H1 (cell line): ENCODE measurements around the gene TXNDC16.

Source experiments
- ASH2L ChIP-seq: fragments of 200-600, 300-600 bp; sonication (generic); IDR thresholded peaks from one replicate; pipeline ENCODE4 v1.7.1; 2017; ENCODE audit warnings: low read length
- CEBPB ChIP-seq: IDR thresholded peaks from 2 replicates; pipeline ENCODE4 v1.6.1; 2012; ENCODE audit warnings: low read depth, low read length
- CREB1 ChIP-seq: IDR thresholded peaks from 2 replicates; pipeline ENCODE4 v1.6.1; 2012; ENCODE audit warnings: inconsistent platforms
- EZH2 ChIP-seq: fragments of 200-600 bp; sonication (generic); IDR thresholded peaks from 2 replicates; pipeline ENCODE4 v1.7.1; 2012; ENCODE audit warnings: low read depth, mild to moderate bottlenecking, moderate library complexity, low read length, inconsistent platforms; ENCODE audit not compliant: severe bottlenecking
- NRF1 ChIP-seq: IDR thresholded peaks from 2 replicates; pipeline ENCODE4 v1.6.1; 2011; ENCODE audit warnings: mild to moderate bottlenecking, low read depth, low read length, improper control_type of control experiment
- PHF8 ChIP-seq: fragments of 200-600 bp; sonication (generic); conservative IDR thresholded peaks from 2 replicates; pipeline ENCODE4 v1.7.1; 2012; ENCODE audit warnings: low read depth, mild to moderate bottlenecking, inconsistent platforms, low read length, moderate library complexity
- POLR2A ChIP-seq, 2 experiments: IDR thresholded peaks; 1 replicate in 1 of 2; 2 replicates in 1 of 2; pipeline ENCODE4 v1.6.1; 2011; ENCODE audit warnings: low read depth in 2 of 2, low read length in 2 of 2, mild to moderate bottlenecking in 2 of 2; ENCODE audit errors: control extremely low read depth in 1 of 2
- SIN3A ChIP-seq, 2 experiments: IDR thresholded peaks in 1 of 2; conservative IDR thresholded peaks in 1 of 2; 2 replicates each; pipeline ENCODE4 v1.6.1; 2011 to 2012; ENCODE audit warnings: low read length in 2 of 2, improper control_type of control experiment in 1 of 2, low read depth in 1 of 2, mild to moderate bottlenecking in 1 of 2
- TAF1 ChIP-seq: IDR thresholded peaks from 2 replicates; pipeline ENCODE4 v1.6.1; 2011; ENCODE audit warnings: mild to moderate bottlenecking, low read depth, low read length

DNA sequence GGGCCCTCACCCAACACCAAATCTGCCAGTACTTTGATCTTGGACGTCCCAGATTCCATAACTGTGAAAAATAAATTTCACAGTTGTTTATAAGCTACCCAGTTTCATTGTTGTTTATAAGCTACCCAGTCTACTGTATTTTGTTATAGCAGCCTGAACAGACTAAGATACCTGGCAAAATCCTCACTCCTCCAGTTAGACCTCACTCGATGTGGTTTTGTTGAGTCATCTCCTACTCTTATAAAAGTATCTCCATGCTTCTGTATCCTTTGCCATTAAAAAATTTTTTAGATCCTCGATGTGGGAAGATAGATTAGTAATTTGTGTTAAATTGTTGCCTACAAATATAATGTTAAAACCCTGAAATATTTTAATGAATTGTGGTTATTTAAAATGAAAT lies 16.0 kb downstream of the TXNDC16 start:
- no peak for TF ChIP-seq TAF1
- no peak for TF ChIP-seq PHF8
- TF ChIP-seq POLR2A (IDR thresholded peaks at IDR 0.05; ENCODE audit: control extremely low read depth in 1 of 2, low read depth in 2 of 2, low read length in 2 of 2): no peak
- TF ChIP-seq EZH2: no peak
- no peak for TF ChIP-seq ASH2L
- no peak for TF ChIP-seq CEBPB
- TF ChIP-seq SIN3A (conservative IDR thresholded peaks at IDR 0.05 in 1 of 2, IDR thresholded peaks at IDR 0.05 in 1 of 2; ENCODE audit: low read depth in 1 of 2, low read length in 2 of 2): no peak
- no peak for TF ChIP-seq NRF1
- TF ChIP-seq CREB1: no peak
